K562 (cell line): ENCODE measurements around the gene ANKRD6. TPM values are rescaled to one million over a fixed set of nuclear protein-coding genes. Genes with fewer than 3 reads are reported as not detected.
A peak's percentile ranks its signal among the peaks of the same experiment; 100 is the strongest.

Experiments
- ARID1B ChIP-seq: fragments of 450-650 bp; IDR thresholded peaks from 2 replicates; pipeline ENCODE4 v1.6.1; 2016; ENCODE audit warnings: antibody characterized with exemption, mild to moderate bottlenecking, inconsistent platforms
- ATF4 ChIP-seq: fragments of 450-650 bp; formaldehyde crosslinking; IDR thresholded peaks from 2 replicates; pipeline ENCODE4 v1.4.0; 2022; ENCODE audit warnings: mild to moderate bottlenecking, moderate library complexity
- CBFA2T2 ChIP-seq: fragments of 450-650 bp; conservative IDR thresholded peaks from 2 replicates; pipeline ENCODE4 v1.6.1; 2017; ENCODE audit warnings: mild to moderate bottlenecking
- FIP1L1 ChIP-seq: fragments of 200-400 bp; formaldehyde crosslinking; IDR thresholded peaks from 2 replicates; pipeline ENCODE4 v1.6.1; 2018; ENCODE audit warnings: mild to moderate bottlenecking, low read depth, low read length; ENCODE audit not compliant: poor library complexity, severe bottlenecking
- HMGXB4 ChIP-seq: sonication (generic); formaldehyde crosslinking; IDR thresholded peaks from 2 replicates; pipeline ENCODE4 v1.8.1; 2023; ENCODE audit warnings: mild to moderate bottlenecking, missing genetic modification reagents
- PKNOX1 ChIP-seq: fragments of 450-650 bp; IDR thresholded peaks from 2 replicates; pipeline ENCODE4 v1.6.1; 2016
- PML ChIP-seq: IDR thresholded peaks from 2 replicates; pipeline ENCODE4 v1.6.1; 2012; ENCODE audit warnings: low read length, inconsistent platforms
- RBFOX2 ChIP-seq: fragments of 200-400 bp; formaldehyde crosslinking; IDR thresholded peaks from 2 replicates; pipeline ENCODE4 v1.6.1; 2017; ENCODE audit warnings: low read depth, mild to moderate bottlenecking, low read length, moderate library complexity
- TFE3 ChIP-seq: fragments of 450-650 bp; formaldehyde crosslinking; IDR thresholded peaks from 2 replicates; pipeline ENCODE4 v1.4.0; 2020; ENCODE audit warnings: mild to moderate bottlenecking, mixed read lengths
- ZBTB5 ChIP-seq: fragments of 450-650 bp; IDR thresholded peaks from 2 replicates; pipeline ENCODE4 v1.6.1; 2017; ENCODE audit warnings: antibody characterized with exemption
- polyA plus RNA-seq, 8 experiments: library from polyadenylated mRNA; depleted of rRNA in 4 of 8; stranded (reverse) in 5 of 8; unstranded in 3 of 8; fragments of >200 nt; fragmentation: Nextera tagmentation in 2 of 8; fragmentation: Illumina TruSeq in 1 of 8; extraction: Ambion mirVana in 2 of 8; extraction: Trizol in 1 of 8; gene quantifications; 2 replicates each; pipeline versions ENCODE4 v1.2.1 to v1.2.3, GENCODE V29; 2011 to 2014; ENCODE audit warnings: inconsistent platforms in 1 of 8, missing spikeins in 1 of 8
- total RNA-seq, 7 experiments: library from RNA; depleted of rRNA in 6 of 7; stranded (reverse); fragments of >200 nt in 6 of 7; fragmentation: Illumina TruSeq in 2 of 7; extraction: Trizol in 2 of 7; gene quantifications; 2 replicates each; pipeline versions ENCODE4 v1.2.1 to v1.2.3, GENCODE V29; 2011 to 2021; ENCODE audit warnings: low replicate concordance in 1 of 7

The ANKRD6 gene
- total and polyA plus RNA-seq, 9 of the 15 experiments (the other 6 are each of a cell fraction or from before 2014, with no cell fraction given) = 0.04 to 0.22 (median 0.08) TPM; not detected in 4

- TF ChIP-seq TFE3 (CRISPR knock-in tag) = no peak
- no peak for TF ChIP-seq ZBTB5
- no peak for TF ChIP-seq RBFOX2
- TF ChIP-seq FIP1L1 = no peak
- TF ChIP-seq HMGXB4 (CRISPR knock-in tag) = no peak
- 0 out of 2 replicates have a peak, but pooled peaks have one; percentile 44 for TF ChIP-seq ATF4 (CRISPR knock-in tag)
- TF ChIP-seq CBFA2T2 = peak; percentile 44
- no peak for TF ChIP-seq PKNOX1
- peak; percentile 35; the same call in 1 of the 2 replicates for TF ChIP-seq ARID1B
- no peak for TF ChIP-seq PML
Measured at GRCh38 chr6:89449193-89449592, 16.2 kb downstream of the ANKRD6 start (continued).
